Cardiac muscle cell (in vitro differentiated cells and primary cell): ENCODE results near the gene VAV3. TPM values are rescaled to one million over a fixed set of nuclear protein-coding genes. Genes with fewer than 3 reads are reported as not detected.

Experiments
- DNase-seq, 2 donors: peaks; one replicate each; pipeline versions ENCODE4 v3.0.0 to v3.0.0-alpha.2; 2010 to 2017; ENCODE audit warnings: low read depth in 1 of 2, low spot score in 1 of 2
- H3K27ac ChIP-seq: fragments of 200-600 bp; sonication (generic); 2 replicates; pipeline ENCODE4 v1.5.1; 2016
- H3K27me3 ChIP-seq: fragments of 200-600 bp; sonication (generic); 2 replicates; pipeline ENCODE4 v1.6.0; 2016; ENCODE audit warnings: control low read depth
- H3K36me3 ChIP-seq: fragments of 200-600 bp; sonication (generic); 2 replicates; pipeline ENCODE4 v1.5.1; 2016; ENCODE audit warnings: control low read depth
- H3K4me1 ChIP-seq: fragments of 200-600 bp; sonication (generic); 2 replicates; pipeline ENCODE4 v1.8.1; 2017; ENCODE audit warnings: low read depth, mild to moderate bottlenecking, mixed run types
- H3K4me3 ChIP-seq: fragments of 200-600 bp; sonication (generic); 2 replicates; pipeline ENCODE4 v1.5.1; 2016; ENCODE audit warnings: mild to moderate bottlenecking
- H3K9me3 ChIP-seq: fragments of 200-600 bp; sonication (generic); 2 replicates; pipeline ENCODE4 v1.5.1; 2017; ENCODE audit warnings: low read depth, mild to moderate bottlenecking, control low read depth
- polyA plus RNA-seq: library from polyadenylated mRNA; unstranded; fragments of >200 nt; fragmentation: Nextera tagmentation; extraction: Ambion mirVana; gene quantifications from 2 replicates; pipeline ENCODE4 v1.2.1, GENCODE V29; 2016
- total RNA-seq: library from RNA; depleted of rRNA; stranded (reverse); fragments of >200 nt; gene quantifications from 2 replicates; pipeline ENCODE4 v1.2.3, GENCODE V29; 2016
- TF ChIP-seq, protein P1 (sequence below): IDR thresholded peaks from 2 replicates; pipeline ENCODE4 v1.5.1; 2012; ENCODE audit warnings: low read depth, mild to moderate bottlenecking, low read length

VAV3 gene
- total and polyA plus RNA-seq, 2 experiments from 2014 or later, result 0.33 to 0.86 TPM

GRCh38 chr1:107802654-107803053 is 162.3 kb downstream of the VAV3 start:
- no peaks in the 10 kb centered on the region for H3K4me1 ChIP-seq

GRCh38 chr1:107795994-107796393 is 169.0 kb downstream of the VAV3 start:
- H3K36me3 ChIP-seq, result no peaks in the 10 kb centered on the region
- no peaks in the 10 kb centered on the region for H3K9me3 ChIP-seq
- no peaks in the 10 kb centered on the region for H3K27me3 ChIP-seq
- H3K27ac ChIP-seq, result no peak overlapping the region
- H3K4me1 ChIP-seq, result no peaks in the 10 kb centered on the region
- no peak for DNase-seq
- TF ChIP-seq, protein P1, sequence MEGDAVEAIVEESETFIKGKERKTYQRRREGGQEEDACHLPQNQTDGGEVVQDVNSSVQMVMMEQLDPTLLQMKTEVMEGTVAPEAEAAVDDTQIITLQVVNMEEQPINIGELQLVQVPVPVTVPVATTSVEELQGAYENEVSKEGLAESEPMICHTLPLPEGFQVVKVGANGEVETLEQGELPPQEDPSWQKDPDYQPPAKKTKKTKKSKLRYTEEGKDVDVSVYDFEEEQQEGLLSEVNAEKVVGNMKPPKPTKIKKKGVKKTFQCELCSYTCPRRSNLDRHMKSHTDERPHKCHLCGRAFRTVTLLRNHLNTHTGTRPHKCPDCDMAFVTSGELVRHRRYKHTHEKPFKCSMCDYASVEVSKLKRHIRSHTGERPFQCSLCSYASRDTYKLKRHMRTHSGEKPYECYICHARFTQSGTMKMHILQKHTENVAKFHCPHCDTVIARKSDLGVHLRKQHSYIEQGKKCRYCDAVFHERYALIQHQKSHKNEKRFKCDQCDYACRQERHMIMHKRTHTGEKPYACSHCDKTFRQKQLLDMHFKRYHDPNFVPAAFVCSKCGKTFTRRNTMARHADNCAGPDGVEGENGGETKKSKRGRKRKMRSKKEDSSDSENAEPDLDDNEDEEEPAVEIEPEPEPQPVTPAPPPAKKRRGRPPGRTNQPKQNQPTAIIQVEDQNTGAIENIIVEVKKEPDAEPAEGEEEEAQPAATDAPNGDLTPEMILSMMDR, result no peak
- no peak overlapping the region for H3K4me3 ChIP-seq

More at GRCh38 chr1:107802654-107803053, 162.3 kb downstream of the VAV3 start:
- Histone ChIP-seq H3K36me3 (no peaks in the 10 kb centered on the region), H3K9me3 (no peaks in the 10 kb centered on the region), H3K27me3 (no peaks in the 10 kb centered on the region), H3K27ac (no peak overlapping the region), H3K4me3 (no peak overlapping the region)
- no peak for DNase-seq
- TF ChIP-seq, protein P1, result no peak

DNA sequence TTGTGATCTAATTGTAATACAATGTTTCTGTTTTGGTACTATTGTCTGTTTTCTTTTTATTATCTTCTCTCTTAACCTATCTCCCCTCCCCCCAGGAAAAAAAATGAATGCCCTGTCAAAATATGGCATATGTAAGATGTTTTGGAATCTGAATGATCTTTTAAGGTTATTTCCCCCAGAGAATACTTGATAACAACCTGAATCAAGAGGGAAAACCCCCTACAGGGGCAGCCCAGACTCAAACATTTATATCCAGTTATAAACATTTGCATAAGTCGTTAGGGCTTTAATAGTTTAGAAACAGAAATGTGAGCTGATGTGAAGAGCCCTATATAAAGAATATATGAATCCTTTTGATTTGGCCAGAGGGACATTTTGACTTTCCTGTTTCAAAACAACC is 169.5 kb downstream of the VAV3 start:
- Histone ChIP-seq H3K9me3 (no peaks in the 10 kb centered on the region), H3K4me3 (no peak overlapping the region), H3K27ac (no peak overlapping the region), H3K27me3 (no peaks in the 10 kb centered on the region), H3K4me1 (no peaks in the 10 kb centered on the region), H3K36me3 (no peaks in the 10 kb centered on the region)
- TF ChIP-seq, protein P1, result no peak
- DNase-seq, result no peak

GRCh38 chr1:107794571-107794970 is 170.4 kb downstream of the VAV3 start:
- Histone ChIP-seq H3K36me3 (no peaks in the 10 kb centered on the region), H3K9me3 (no peaks in the 10 kb centered on the region), H3K27ac (no peak overlapping the region), H3K4me3 (no peak overlapping the region), H3K4me1 (no peaks in the 10 kb centered on the region), H3K27me3 (no peaks in the 10 kb centered on the region)
- TF ChIP-seq, protein P1, result no peak
- DNase-seq, result no peak

DNA sequence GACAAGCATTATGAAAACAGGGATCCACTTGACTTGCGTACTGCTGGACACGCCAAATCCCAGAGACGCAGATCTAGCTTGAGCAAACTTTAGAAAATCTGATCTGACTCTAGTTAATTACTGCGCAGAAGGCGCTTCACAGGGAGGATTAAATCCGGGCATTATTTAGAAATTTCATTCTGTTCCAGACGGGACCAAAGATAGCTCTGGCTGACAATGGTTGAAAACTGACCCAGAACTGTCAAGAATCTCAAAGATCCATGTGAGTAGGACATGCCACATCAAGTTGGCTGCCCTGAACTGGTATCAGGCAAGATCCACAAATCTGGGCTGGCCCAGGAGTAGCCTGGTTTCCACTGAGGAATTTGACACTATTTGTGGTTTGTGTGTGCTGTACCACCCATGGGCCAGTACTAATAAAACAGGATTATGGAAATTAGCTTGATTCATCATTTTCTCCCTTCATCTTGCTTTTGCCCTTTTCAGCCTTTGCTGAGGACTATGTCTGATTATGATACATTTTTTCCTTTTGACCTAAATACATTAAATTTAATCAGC is 171.0 kb downstream of the VAV3 start:
- Histone ChIP-seq H3K4me3 (no peak overlapping the region), H3K27me3 (no peaks in the 10 kb centered on the region), H3K27ac (no peak overlapping the region), H3K4me1 (no peaks in the 10 kb centered on the region), H3K36me3 (no peaks in the 10 kb centered on the region), H3K9me3 (no peaks in the 10 kb centered on the region)
- TF ChIP-seq, protein P1, result no peak
- DNase-seq, result no peak
